ENCODE results near the gene SWAP70.
"Not testable (repeated sequence)": the region's sequence is repeated elsewhere in the genome, so short reads cannot be mapped to it uniquely, and the experiment has no call there.

The SWAP70 gene

DNA sequence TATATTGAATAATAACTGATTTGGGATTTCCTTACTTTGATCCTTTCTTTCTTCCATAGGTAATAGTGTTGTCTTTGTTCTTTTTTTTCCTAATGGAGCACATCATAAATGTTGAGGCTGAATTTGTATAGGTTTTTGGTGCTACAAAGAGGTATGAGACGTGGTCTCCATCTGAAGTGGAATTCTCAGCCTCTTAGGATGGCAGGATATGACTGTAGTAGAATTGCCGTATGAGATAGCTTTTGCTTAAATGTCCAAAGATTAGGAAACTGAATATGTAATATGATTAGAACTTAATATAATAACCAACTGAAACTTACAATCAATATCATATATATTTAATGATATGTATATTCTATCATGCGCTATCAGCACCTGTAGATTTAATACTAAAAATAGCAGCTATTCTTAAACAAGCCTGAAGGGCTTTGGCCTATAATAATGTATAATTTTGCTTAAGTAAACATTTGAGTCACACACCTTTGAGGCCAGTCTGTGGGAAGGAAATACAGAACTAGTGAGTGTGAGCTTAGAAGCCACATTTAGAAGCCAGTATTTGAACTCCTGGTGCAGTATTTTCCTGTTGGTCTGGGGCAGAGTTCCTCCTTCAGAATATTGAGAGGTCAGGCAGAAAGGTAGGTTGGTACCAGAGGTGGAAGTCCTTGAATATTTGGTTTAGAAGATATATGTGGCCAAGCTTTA is 62.6 kb downstream of the SWAP70 start:
- no peak for DNase-seq

DNA sequence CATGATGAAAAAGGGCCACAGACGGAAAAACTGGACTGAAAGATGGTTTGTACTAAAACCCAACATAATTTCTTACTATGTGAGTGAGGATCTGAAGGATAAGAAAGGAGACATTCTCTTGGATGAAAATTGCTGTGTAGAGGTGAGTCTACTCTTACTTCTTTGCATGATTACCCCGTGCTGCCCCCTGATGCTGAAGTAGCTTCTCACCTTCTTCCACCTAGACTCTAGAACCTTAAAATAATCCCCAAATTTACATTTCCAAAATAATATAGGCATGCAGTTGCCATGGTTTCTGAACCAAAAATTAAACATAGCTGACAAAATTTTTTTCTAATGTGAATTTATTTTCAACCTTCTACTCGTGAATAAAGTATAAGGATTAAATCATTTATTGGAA is 64.2 kb downstream of the SWAP70 start:
- DNase-seq, result no peak

DNA sequence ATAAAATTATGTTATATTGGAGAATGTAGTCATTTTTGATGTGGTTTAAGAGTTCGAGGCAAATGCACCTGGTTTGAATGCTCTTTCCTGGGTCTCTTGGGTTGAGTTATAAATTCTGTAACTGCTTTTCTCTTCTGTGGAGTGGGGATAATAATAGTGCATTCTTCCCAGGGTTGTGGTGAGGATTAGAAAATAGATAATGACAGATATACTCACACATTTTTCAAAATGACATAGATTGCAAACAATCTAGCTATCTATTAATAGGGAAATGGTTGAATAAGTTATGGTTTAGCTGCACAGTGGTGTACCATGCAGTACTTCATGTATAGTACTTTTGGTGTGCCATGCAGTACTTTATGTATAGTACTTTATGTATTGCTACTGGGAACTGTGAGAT is 67.4 kb downstream of the SWAP70 start:
- no peak for DNase-seq

- DNase-seq, result no peak
Measured at GRCh38 chr11:9732453-9732852, 68.6 kb downstream of the SWAP70 start.

DNA sequence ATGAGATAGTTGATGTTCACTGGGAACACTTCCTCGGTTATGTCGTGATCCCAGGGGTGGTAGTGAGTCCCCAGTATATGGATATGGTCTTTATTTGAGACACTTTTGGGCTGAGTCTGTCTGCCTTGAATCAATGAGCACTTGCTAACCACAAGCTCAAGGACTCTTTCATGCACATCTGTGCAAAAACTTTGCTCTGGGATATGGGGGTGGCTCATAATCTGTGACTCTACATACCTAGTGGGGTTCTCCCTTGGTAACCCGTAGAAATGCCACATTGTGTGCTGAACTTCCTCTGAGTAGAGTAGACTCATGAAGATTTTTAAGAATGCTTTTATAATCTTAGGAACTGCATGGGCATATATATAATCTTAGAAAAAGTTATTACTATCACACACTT is 69.3 kb downstream of the SWAP70 start:
- no peak for DNase-seq

- no peak for DNase-seq
Measured at GRCh38 chr11:9735236-9735635, 71.4 kb downstream of the SWAP70 start.

DNA sequence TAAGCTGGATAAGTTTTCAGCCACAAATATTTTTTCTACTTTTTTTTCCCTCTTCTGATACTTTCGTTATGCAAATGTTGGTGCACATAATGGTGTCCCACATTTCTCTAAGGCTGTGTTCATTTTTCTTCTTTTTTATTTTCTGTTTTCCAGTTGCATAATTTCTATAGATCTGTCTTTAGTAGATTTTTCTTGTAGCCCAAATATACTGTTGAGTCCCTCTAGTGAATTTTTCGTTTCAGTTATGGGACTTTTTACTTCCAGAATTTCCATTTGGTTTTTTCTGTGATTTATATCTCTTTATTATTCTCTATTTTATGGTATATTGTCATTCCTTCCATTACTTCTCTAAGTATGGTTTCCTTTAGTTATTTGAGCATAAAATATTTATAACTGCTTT is 72.0 kb downstream of the SWAP70 start:
- DNase-seq, result no peak

- DNase-seq, result no peak
Measured at GRCh38 chr11:9736365-9736764, 72.5 kb downstream of the SWAP70 start.

- DNase-seq, result no peak
Measured at GRCh38 chr11:9738116-9738515, 74.2 kb downstream of the SWAP70 start.

DNA sequence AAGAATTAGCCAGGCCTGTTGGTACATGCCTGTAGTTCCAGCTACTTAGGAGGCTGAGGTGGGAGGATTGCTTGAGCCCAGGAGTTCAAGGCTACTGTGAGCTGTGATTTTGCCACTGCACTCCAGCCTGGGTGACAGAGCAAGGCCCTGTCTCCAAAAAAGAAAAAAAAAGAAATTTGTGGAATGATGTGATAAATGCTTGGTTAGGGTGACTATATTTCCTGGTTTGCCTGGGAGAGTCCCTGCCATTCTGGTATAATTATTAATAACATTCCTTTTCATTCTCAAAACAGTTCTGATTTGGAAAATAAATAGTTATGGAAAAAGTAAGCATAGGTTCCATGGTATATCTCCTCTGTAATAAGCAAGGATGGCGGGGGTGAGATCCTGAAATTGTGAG is 74.8 kb downstream of the SWAP70 start:
- DNase-seq, result no peak

GRCh38 chr11:9739123-9739900 is 75.4 kb downstream of the SWAP70 start:
- DNase-seq, result no peak

GRCh38 chr11:9740202-9740883 is 76.5 kb downstream of the SWAP70 start:
- DNase-seq, result no peak

DNA sequence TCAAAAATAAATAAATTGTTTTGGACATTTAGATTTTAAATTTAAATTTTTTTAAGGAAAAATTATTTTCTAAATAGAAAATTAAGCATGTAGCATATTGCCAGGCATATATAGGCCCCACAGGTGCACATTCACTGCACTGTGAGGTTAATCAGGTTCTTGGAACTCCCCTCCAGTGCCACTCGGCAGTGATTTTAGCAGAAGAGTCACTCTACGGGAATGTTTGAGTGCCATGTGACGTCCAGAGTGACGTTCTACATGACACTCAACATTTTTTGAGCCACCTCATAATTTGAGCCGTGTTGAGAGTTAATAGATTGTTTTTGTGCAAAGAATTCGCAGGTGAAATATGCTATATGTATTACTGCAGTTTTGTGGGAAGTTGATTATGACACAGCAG is 77.4 kb downstream of the SWAP70 start:
- DNase-seq, result no peak

DNA sequence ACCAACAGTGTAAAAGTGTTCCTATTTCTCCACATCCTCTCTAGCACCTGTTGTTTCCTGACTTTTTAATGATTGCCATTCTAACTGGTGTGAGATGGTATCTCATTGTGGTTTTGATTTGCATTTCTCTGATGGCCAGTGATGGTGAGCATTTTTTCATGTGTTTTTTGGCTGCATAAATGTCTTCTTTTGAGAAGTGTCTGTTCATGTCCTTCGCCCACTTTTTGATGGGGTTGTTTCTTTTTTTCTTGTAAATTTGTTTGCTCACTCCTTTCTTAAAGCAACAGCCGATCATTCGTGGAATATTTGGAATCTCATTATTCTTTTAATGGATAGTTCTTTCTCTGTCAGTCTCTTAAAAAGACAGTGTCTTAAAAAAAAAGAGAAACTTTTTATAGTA is 79.6 kb downstream of the SWAP70 start:
- not testable (repeated sequence) for DNase-seq

GRCh38 chr11:9745411-9746211 is 81.7 kb downstream of the SWAP70 start:
- DNase-seq, result no peak

GRCh38 chr11:9747229-9747628 is 83.4 kb downstream of the SWAP70 start:
- no peak for DNase-seq

GRCh38 chr11:9747828-9748227 is 84.0 kb downstream of the SWAP70 start:
- no peak for DNase-seq

DNA sequence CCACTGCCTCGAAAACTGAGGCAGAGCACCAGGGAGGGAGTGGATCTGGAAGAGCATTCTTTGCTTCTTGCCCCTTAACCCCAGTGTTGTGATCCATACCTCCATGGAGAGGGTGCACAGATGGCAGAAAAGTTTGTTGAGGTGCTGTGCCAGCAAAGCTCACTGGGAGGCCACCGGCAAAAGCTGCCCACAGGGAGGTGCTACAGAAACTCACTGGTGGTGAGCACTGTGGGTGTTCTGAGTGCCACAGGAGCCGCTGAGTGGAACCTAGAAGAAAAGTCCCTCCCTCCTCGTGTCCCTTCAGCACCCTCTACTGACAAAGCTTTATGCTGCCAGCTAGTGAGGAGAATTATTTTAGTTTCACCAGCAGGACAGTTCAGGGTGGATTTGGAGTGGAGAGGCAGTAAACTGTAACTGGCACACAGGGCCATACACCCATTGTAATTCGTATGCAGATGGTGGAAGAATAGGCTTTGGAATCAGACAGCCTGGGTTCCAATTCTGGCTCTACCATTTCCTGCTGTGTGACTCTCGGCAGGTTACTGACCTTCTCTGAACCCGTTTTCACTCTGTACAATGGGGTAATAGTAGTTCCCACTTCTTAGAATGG is 84.6 kb downstream of the SWAP70 start:
- DNase-seq, result peak; percentile 51

DNA sequence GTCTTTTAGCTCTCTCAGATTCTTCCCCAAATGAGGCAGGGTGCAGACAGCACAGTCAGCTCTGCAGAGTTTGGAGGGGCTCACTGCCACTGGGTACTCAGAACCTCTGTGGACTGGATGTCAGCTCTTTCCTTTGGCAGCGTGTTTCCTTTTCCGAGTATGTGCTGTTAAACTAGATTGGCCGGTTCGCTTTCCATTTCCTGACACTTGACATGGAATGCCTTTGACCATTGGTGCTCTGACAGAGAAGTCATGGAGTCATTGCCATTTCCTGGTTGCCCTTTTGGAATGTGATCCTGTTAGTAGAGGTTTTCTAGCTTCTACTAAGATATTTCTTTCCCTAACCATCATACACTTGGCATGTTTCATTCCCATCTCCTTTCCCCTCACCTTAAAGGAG is 86.7 kb downstream of the SWAP70 start:
- DNase-seq, result no peak

DNA sequence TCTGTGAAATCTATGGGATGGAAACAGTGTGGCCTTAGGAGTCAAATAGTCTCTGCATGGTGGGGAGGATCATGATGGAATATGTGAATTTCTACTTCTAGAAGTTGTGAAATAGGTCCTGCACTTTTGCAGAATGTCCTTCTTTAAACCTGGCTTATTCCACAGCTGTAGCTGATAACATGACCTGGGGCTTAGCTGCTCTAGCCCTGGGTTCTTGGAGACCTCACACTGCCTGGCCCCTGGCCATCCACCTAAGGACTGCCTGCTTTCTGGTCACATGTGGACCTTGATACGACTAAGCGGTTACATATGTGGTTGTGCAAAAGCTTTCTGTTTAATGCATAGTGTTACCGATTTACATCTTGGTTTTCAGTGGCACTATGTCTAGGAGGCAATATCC is 88.2 kb downstream of the SWAP70 start:
- DNase-seq, result no peak

- no peak for DNase-seq
Measured at GRCh38 chr11:9753021-9753420, 89.1 kb downstream of the SWAP70 start.

DNA sequence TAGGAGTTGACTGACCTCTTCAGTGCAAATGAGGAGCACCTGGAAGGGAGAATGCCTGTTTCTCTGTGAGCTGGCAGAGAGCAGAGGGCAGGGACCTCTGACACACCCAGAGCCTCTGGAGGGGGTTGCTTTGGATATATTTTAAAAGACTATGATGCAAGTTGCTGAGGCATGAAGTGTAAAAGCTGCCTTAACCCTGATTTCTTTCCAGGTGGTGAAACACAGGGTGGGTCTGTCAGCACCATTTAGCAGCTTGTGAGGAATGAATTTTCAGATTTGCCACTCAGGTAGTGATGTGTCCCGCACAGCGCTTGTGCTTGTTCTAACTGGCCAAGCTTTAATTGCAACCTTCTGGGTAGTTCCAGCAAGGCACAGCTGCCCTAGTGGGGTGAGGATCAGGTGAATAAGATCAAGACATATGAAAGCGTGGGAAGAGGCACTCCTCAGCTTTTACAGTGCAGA is 90.2 kb downstream of the SWAP70 start:
- no peak for DNase-seq
